Measurements from ENCODE around the gene KCNJ1. TPM values are rescaled to one million over a fixed set of nuclear protein-coding genes. Genes with fewer than 3 reads are reported as not detected.

Gene KCNJ1
- total and polyA plus RNA-seq, 2 donors (not counting 3 experiments of a cell fraction or from before 2014, with no cell fraction given) = not detected

GRCh38 chr11:128889657-128890213 lies 22.6 kb upstream of the KCNJ1 start:
- no peak overlapping the region for H2AFZ ChIP-seq (ENCODE audit: low read depth, low read length)
- POLR2A ChIA-PET = no interaction called here
- H4K20me1 ChIP-seq (replicated peaks; ENCODE audit: control insufficient read depth, extremely low read depth, insufficient read depth, low read length) = no peaks in the 10 kb centered on the region
- TF ChIP-seq CTCF (IDR thresholded peaks at IDR 0.05; ENCODE audit: extremely low read depth in 1 of 2, insufficient read depth in 1 of 2, low read depth in 1 of 2, low read length in 2 of 2) (no peak), POLR2AphosphoS5 (IDR thresholded peaks at IDR 0.05; ENCODE audit: insufficient read depth, low read depth, low read length) (no peak), JUN (IDR thresholded peaks at IDR 0.05; ENCODE audit: borderline replicate concordance, insufficient read depth, insufficient read length, low read depth) (no peak), GATA2 (IDR thresholded peaks at IDR 0.05; ENCODE audit: insufficient read depth, insufficient read length, low read depth, low read length) (no peak), POLR2A (IDR thresholded peaks at IDR 0.05; ENCODE audit: low read depth, low read length) (no peak), EZH2 (IDR thresholded peaks at IDR 0.05; ENCODE audit: borderline replicate concordance, low read depth, low read length, severe bottlenecking) (no peak), MAX (IDR thresholded peaks at IDR 0.05; ENCODE audit: insufficient read depth, insufficient read length) (no peak), FOS (IDR thresholded peaks at IDR 0.05; ENCODE audit: borderline replicate concordance, insufficient read depth, low read length) (no peak), MYC (IDR thresholded peaks at IDR 0.05; ENCODE audit: low read depth, low read length) (no peak)
- dilution Hi-C loops (cut with MboI; ENCODE audit: extremely low pct_ligation_motif_present, low sequenced_read_pairs) (no loop called here), intact Hi-C loops (cut with micrococcal nuclease) (loop anchor here (1.0 kb wide), 1 partner anchor 17 kb away; no protein-coding TSS in a partner anchor)
- no peaks in the 10 kb centered on the region for H3K9me1 ChIP-seq (replicated peaks; ENCODE audit: control insufficient read depth, extremely low read depth, insufficient read depth, low read length)
- H3K9ac ChIP-seq (replicated peaks; ENCODE audit: extremely low read depth, insufficient read depth, low read length) = no peak overlapping the region
- H3K79me2 ChIP-seq (ENCODE audit: control insufficient read depth, insufficient read depth, low read length) = no peaks in the 10 kb centered on the region
- peaks cover 5% of the 10 kb centered on the region for H3K4me1 ChIP-seq (ENCODE audit: control insufficient read depth, extremely low read depth, insufficient read depth, low read length)
- H3K27ac ChIP-seq (ENCODE audit: insufficient read depth, low read depth, low read length) = no peak overlapping the region
- no peak overlapping the region for H3K4me2 ChIP-seq (ENCODE audit: insufficient read depth, low read length)
- H3K9me3 ChIP-seq (replicated peaks; ENCODE audit: control insufficient read depth, insufficient read depth, low read length) = no peaks in the 10 kb centered on the region
- CTCF ChIA-PET = interaction anchor here (4.2 to 11.2 kb wide), 2 partner anchors 15 to 65 kb away, joined by 43 to 951 read pairs; no protein-coding TSS in a partner anchor
- FAIRE-seq = no peak
- DNase-seq (ENCODE audit: low read depth, low spot score) = no peak
- H3K36me3 ChIP-seq (ENCODE audit: control insufficient read depth in 2 of 2, extremely low read depth in 1 of 2, insufficient read depth in 2 of 2, low read length in 2 of 2) = no peaks in the 10 kb centered on the region
- no peak overlapping the region for H3K4me3 ChIP-seq (replicated peaks in 1 of 3; ENCODE audit: insufficient read depth in 1 of 3, low read depth in 1 of 3, low read length in 3 of 3)
- no TSS peak for BruUV-seq (replicated peaks)
- peaks cover 40 to 47% of the 10 kb centered on the region in 2 experiments for H3K27me3 ChIP-seq (ENCODE audit: control insufficient read depth in 2 of 2, insufficient read depth in 2 of 2, low read length in 2 of 2)
